Transverse colon (tissue), 3 donors: ENCODE data around the gene ERLIN1.

Experiments used
- POLR2A ChIP-seq: fragments of 450-650 bp; IDR thresholded peaks from one replicate; pipeline ENCODE4 v1.6.1; 2016; ENCODE audit warnings: antibody characterized with exemption, mild to moderate bottlenecking, moderate library complexity
- TF ChIP-seq, protein P1 (sequence below), 5 experiments: fragments of 200-600 bp in 3 of 5; fragments of 450-650 bp in 2 of 5; sonication (generic) in 3 of 5; IDR thresholded peaks; 1 replicate in 2 of 5; 2 replicates in 3 of 5; pipeline ENCODE4 v1.5.1; 2016 to 2017; ENCODE audit warnings: antibody characterized with exemption in 5 of 5, inconsistent platforms in 3 of 5, mild to moderate bottlenecking in 2 of 5, moderate library complexity in 1 of 5

- TF ChIP-seq POLR2A = no peak
- TF ChIP-seq, protein P1, sequence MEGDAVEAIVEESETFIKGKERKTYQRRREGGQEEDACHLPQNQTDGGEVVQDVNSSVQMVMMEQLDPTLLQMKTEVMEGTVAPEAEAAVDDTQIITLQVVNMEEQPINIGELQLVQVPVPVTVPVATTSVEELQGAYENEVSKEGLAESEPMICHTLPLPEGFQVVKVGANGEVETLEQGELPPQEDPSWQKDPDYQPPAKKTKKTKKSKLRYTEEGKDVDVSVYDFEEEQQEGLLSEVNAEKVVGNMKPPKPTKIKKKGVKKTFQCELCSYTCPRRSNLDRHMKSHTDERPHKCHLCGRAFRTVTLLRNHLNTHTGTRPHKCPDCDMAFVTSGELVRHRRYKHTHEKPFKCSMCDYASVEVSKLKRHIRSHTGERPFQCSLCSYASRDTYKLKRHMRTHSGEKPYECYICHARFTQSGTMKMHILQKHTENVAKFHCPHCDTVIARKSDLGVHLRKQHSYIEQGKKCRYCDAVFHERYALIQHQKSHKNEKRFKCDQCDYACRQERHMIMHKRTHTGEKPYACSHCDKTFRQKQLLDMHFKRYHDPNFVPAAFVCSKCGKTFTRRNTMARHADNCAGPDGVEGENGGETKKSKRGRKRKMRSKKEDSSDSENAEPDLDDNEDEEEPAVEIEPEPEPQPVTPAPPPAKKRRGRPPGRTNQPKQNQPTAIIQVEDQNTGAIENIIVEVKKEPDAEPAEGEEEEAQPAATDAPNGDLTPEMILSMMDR (IDR thresholded peaks at IDR 0.05) = no peak
Observed at GRCh38 chr10:100104300-100104699, 81.5 kb downstream of the ERLIN1 start.
